Erythroblast (primary cell): Measurements from ENCODE around the gene RASA3.

Experiments
- DNase-seq, 2 experiments: peaks; one replicate each; lab custom pipeline; 2025; lab: John Stamatoyannopoulos, UW
- GATA1 ChIP-seq: IDR thresholded peaks from 2 replicates; pipeline ENCODE4 v1.6.1; 2011; ENCODE audit warnings: low read depth, mild to moderate bottlenecking, control low read depth, low read length, moderate library complexity
- POLR2A ChIP-seq: IDR thresholded peaks from 2 replicates; pipeline ENCODE4 v1.6.1; 2011; ENCODE audit warnings: mild to moderate bottlenecking, low read length

The RASA3 gene

GRCh38 chr13:113937527-113938180 is 194.8 kb downstream of the RASA3 start:
- no peak for DNase-seq
- TF ChIP-seq POLR2A (no peak), GATA1 (no peak)

GRCh38 chr13:113937073-113937472 is 195.3 kb downstream of the RASA3 start:
- TF ChIP-seq GATA1 = no peak
- no peak for TF ChIP-seq POLR2A

GRCh38 chr13:113936166-113936965 is 196.1 kb downstream of the RASA3 start:
- no peak for DNase-seq
- TF ChIP-seq POLR2A (no peak), GATA1 (no peak)

More at GRCh38 chr13:113937073-113937472, 195.3 kb downstream of the RASA3 start:
- no peak for DNase-seq

- DNase-seq = no peak
- TF ChIP-seq POLR2A (no peak), GATA1 (no peak)
Observed at GRCh38 chr13:113935001-113935844, 197.2 kb downstream of the RASA3 start.

- DNase-seq = no peak
Observed at GRCh38 chr13:113934576-113934975, 197.8 kb downstream of the RASA3 start.

GRCh38 chr13:113933901-113934300 is 198.5 kb downstream of the RASA3 start:
- DNase-seq = no peak
- TF ChIP-seq POLR2A = no peak

More at GRCh38 chr13:113934576-113934975, 197.8 kb downstream of the RASA3 start:
- no peak for TF ChIP-seq POLR2A

GRCh38 chr13:113931841-113932459 is 200.5 kb downstream of the RASA3 start:
- no peak for DNase-seq
- TF ChIP-seq GATA1 = no peak

- no peak for DNase-seq
- TF ChIP-seq POLR2A = no peak
- no peak for TF ChIP-seq GATA1
Observed at GRCh38 chr13:113930671-113931637, 201.5 kb downstream of the RASA3 start.

- no peak for TF ChIP-seq POLR2A
- DNase-seq = no peak
Observed at GRCh38 chr13:113929628-113930615, 202.5 kb downstream of the RASA3 start.

- TF ChIP-seq GATA1 = no peak
- no peak for TF ChIP-seq POLR2A
- DNase-seq = no peak
Observed at GRCh38 chr13:113928685-113929627, 203.5 kb downstream of the RASA3 start.
